ENCODE measurements around the gene ECSIT.

- TF ChIP-seq CTCF (IDR thresholded peaks at IDR 0.05) (no peak), RFX5 (IDR thresholded peaks at IDR 0.05) (no peak), GATA3 (IDR thresholded peaks at IDR 0.05; ENCODE audit: borderline replicate concordance) (no peak), SMC3 (IDR thresholded peaks at IDR 0.05) (no peak)
Measured at GRCh38 chr19:11504502-11505031, 24.4 kb downstream of the ECSIT start.
